HG02938 (cell line): ENCODE measurements around the gene CDKN2AIP.
"Not testable (repeated sequence)": the region's sequence is repeated elsewhere in the genome, so short reads cannot be mapped to it uniquely, and the experiment has no call there.

Experiments used
- ATAC-seq: cut with Tn5 transposase; IDR thresholded peaks from one replicate; pipeline ENCODE4 v1.9.1; 2021; ENCODE audit warnings: mild to moderate bottlenecking, moderate library complexity; ENCODE audit not compliant: unreplicated experiment

CDKN2AIP gene

GRCh38 chr4:183412821-183413220, 31.6 kb upstream of the CDKN2AIP start:
- no peak for ATAC-seq

- ATAC-seq, result no peak
These were observed 30.9 kb upstream of the CDKN2AIP start for GRCh38 chr4:183413234-183414200.

- no peak for ATAC-seq
These were observed 27.3 kb upstream of the CDKN2AIP start for GRCh38 chr4:183416879-183417755.

- ATAC-seq, result no peak
These were observed 21.3 kb upstream of the CDKN2AIP start for GRCh38 chr4:183422962-183423631.

- ATAC-seq, result no peak
These were observed 20.2 kb upstream of the CDKN2AIP start for GRCh38 chr4:183424109-183424744.

GRCh38 chr4:183426507-183426906, 17.9 kb upstream of the CDKN2AIP start:
- no peak for ATAC-seq

- no peak for ATAC-seq
These were observed 14.9 kb upstream of the CDKN2AIP start for GRCh38 chr4:183429489-183429888.

- no peak for ATAC-seq
These were observed 14.0 kb upstream of the CDKN2AIP start for GRCh38 chr4:183430317-183430993.

- no peak for ATAC-seq
These were observed 13.5 kb upstream of the CDKN2AIP start for GRCh38 chr4:183430994-183431347.

GRCh38 chr4:183431614-183432013, 12.8 kb upstream of the CDKN2AIP start:
- no peak for ATAC-seq

GRCh38 chr4:183433183-183433582, 11.3 kb upstream of the CDKN2AIP start:
- not testable (repeated sequence) for ATAC-seq

- no peak for ATAC-seq
These were observed 10.2 kb upstream of the CDKN2AIP start for GRCh38 chr4:183434264-183434663.

GRCh38 chr4:183434666-183435190, 9.7 kb upstream of the CDKN2AIP start:
- no peak for ATAC-seq

GRCh38 chr4:183435803-183436202, 8.6 kb upstream of the CDKN2AIP start:
- ATAC-seq, result no peak

GRCh38 chr4:183436417-183436816, 8.0 kb upstream of the CDKN2AIP start:
- no peak for ATAC-seq

GRCh38 chr4:183437452-183437851, 7.0 kb upstream of the CDKN2AIP start:
- ATAC-seq, result no peak

GRCh38 chr4:183438458-183439113, 5.8 kb upstream of the CDKN2AIP start:
- ATAC-seq, result no peak

- no peak for ATAC-seq
These were observed 3.2 kb upstream of the CDKN2AIP start for GRCh38 chr4:183441276-183441675.

- ATAC-seq, result no peak
These were observed 702 bp upstream of the CDKN2AIP start for GRCh38 chr4:183443655-183444213.
